DOHH2 (cell line): ENCODE results near the gene GTF2F2.

Experiments used
- H3F3A ChIP-seq: fragments of 200-600 bp; sonication (generic), shearing (Covaris generic); 2 replicates; pipeline ENCODE4 v1.6.0; 2016; ENCODE audit warnings: antibody characterized with exemption, mild to moderate bottlenecking; ENCODE audit not compliant: control insufficient read depth, insufficient read depth
- H3K27ac ChIP-seq: fragments of 200-600 bp; sonication (generic); 2 replicates; pipeline ENCODE4 v1.5.1; 2014; ENCODE audit warnings: low read depth, mild to moderate bottlenecking, low read length, moderate library complexity
- H3K27me3 ChIP-seq: fragments of 200-600 bp; sonication (generic); 2 replicates; pipeline ENCODE4 v1.6.1; 2014; ENCODE audit warnings: mild to moderate bottlenecking, low read length, mixed read lengths; ENCODE audit not compliant: control insufficient read depth
- H3K36me3 ChIP-seq: fragments of 200-600 bp; sonication (generic); 2 replicates; pipeline ENCODE4 v1.6.1; 2014; ENCODE audit warnings: mild to moderate bottlenecking, low read length, moderate library complexity, mixed read lengths; ENCODE audit not compliant: control insufficient read depth
- H3K4me1 ChIP-seq: fragments of 200-600 bp; sonication (generic); 2 replicates; pipeline ENCODE4 v1.6.1; 2014; ENCODE audit warnings: mild to moderate bottlenecking, low read length, mixed read lengths; ENCODE audit not compliant: control insufficient read depth
- H3K4me2 ChIP-seq: fragments of 200-600 bp; sonication (generic); 2 replicates; pipeline ENCODE4 v1.6.0; 2014; ENCODE audit warnings: mild to moderate bottlenecking, low read length, moderate library complexity
- H3K4me3 ChIP-seq: fragments of 200-600 bp; sonication (generic); 2 replicates; pipeline ENCODE4 v1.5.1; 2014; ENCODE audit warnings: mild to moderate bottlenecking, low read length, mixed read lengths
- H3K79me2 ChIP-seq: fragments of 200-600 bp; sonication (generic); 2 replicates; pipeline ENCODE4 v1.6.1; 2014; ENCODE audit warnings: mild to moderate bottlenecking, low read length, mixed read lengths; ENCODE audit not compliant: control insufficient read depth
- H3K9me2 ChIP-seq: fragments of 200-600 bp; sonication (generic); replicated peaks from 2 replicates; pipeline ENCODE4 v1.6.1; 2014; ENCODE audit warnings: mild to moderate bottlenecking, low read length, mixed read lengths; ENCODE audit not compliant: control insufficient read depth
- H3K9me3 ChIP-seq: fragments of 200-600 bp; sonication (generic); 2 replicates; pipeline ENCODE4 v1.6.1; 2014; ENCODE audit warnings: antibody characterized with exemption, low read length, mixed read lengths; ENCODE audit not compliant: control insufficient read depth, insufficient read depth
- H4K20me1 ChIP-seq: fragments of 200-600 bp; sonication (generic); 2 replicates; pipeline ENCODE4 v1.6.0; 2014; ENCODE audit warnings: low read depth, mild to moderate bottlenecking, antibody characterized with exemption, low read length, moderate library complexity; ENCODE audit not compliant: control insufficient read depth, insufficient read depth
- EZH2phosphoT487 ChIP-seq: fragments of 200-600 bp; sonication (generic); IDR thresholded peaks from 2 replicates; pipeline ENCODE4 v1.6.1; 2017; ENCODE audit warnings: borderline replicate concordance, mild to moderate bottlenecking, antibody characterized with exemption, low read length, moderate library complexity, mixed read lengths
- TF ChIP-seq, protein P1 (sequence below): fragments of 200-600 bp; sonication (generic); IDR thresholded peaks from one replicate; pipeline ENCODE4 v1.5.1; 2014; ENCODE audit warnings: antibody characterized with exemption, mild to moderate bottlenecking, low read depth, low read length; ENCODE audit not compliant: poor library complexity, severe bottlenecking

Gene GTF2F2

DNA sequence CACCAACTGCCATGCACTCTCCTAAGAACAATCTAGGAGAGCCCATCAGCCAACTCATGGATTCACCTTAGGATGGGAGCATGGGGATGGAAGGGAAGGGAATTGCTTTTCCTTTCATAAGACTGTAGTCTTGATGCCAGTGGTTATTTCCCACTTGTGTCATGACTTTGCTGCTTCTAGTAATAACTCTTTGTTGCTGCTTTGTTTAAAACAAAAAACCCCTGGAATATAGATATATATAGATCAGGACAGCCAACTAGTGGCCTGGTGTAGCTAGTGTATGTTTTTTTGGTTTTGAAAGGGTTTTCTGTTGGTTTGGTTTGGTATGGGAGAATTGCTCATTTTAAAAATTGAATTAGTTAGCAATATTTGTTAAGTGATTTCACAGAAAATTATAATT is 119.8 kb downstream of the GTF2F2 start:
- Histone ChIP-seq H3K36me3 (no peaks in the 10 kb centered on the region), H3K9me3 (no peaks in the 10 kb centered on the region), H3K27me3 (no peaks in the 10 kb centered on the region), H3K79me2 (no peaks in the 10 kb centered on the region), H3F3A (no peaks in the 10 kb centered on the region), H4K20me1 (0 out of 2 replicates have a peak, but pooled peaks cover 3% of the 10 kb centered on the region), H3K4me1 (no peaks in the 10 kb centered on the region), H3K4me3 (no peak overlapping the region), H3K27ac (no peak overlapping the region), H3K9me2 (no peaks in the 10 kb centered on the region), H3K4me2 (no peak overlapping the region)
- TF ChIP-seq EZH2phosphoT487: no peak
- TF ChIP-seq, protein P1, sequence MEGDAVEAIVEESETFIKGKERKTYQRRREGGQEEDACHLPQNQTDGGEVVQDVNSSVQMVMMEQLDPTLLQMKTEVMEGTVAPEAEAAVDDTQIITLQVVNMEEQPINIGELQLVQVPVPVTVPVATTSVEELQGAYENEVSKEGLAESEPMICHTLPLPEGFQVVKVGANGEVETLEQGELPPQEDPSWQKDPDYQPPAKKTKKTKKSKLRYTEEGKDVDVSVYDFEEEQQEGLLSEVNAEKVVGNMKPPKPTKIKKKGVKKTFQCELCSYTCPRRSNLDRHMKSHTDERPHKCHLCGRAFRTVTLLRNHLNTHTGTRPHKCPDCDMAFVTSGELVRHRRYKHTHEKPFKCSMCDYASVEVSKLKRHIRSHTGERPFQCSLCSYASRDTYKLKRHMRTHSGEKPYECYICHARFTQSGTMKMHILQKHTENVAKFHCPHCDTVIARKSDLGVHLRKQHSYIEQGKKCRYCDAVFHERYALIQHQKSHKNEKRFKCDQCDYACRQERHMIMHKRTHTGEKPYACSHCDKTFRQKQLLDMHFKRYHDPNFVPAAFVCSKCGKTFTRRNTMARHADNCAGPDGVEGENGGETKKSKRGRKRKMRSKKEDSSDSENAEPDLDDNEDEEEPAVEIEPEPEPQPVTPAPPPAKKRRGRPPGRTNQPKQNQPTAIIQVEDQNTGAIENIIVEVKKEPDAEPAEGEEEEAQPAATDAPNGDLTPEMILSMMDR: no peak

DNA sequence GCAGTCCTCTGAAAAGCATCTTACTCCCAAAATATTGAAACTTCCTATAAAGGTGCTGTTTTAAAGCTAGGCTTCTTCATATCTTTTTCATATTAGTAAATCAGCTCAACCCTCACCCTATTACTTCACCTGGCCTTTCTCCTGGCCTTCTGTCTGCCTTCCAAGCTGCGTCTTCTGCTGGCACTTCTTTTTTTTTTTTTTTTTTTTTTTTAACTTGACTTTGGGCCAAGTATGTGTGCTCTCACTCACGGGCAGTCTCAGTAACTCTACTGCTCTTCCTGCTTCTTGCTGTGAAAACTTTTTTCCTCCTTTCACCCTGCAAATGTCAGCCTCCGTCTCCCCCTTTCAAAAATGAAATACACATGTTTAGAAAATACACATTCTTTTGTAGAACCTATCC is 121.8 kb downstream of the GTF2F2 start:
- no peak for TF ChIP-seq EZH2phosphoT487
- TF ChIP-seq, protein P1: no peak
- 0 out of 2 replicates have a peak, but pooled peaks cover 3% of the 10 kb centered on the region for H4K20me1 ChIP-seq
- H3K27me3 ChIP-seq: no peaks in the 10 kb centered on the region
- no peaks in the 10 kb centered on the region for H3F3A ChIP-seq
- H3K9me3 ChIP-seq: no peaks in the 10 kb centered on the region
- no peak overlapping the region for H3K4me3 ChIP-seq
- no peaks in the 10 kb centered on the region for H3K36me3 ChIP-seq
- no peaks in the 10 kb centered on the region for H3K79me2 ChIP-seq
- H3K9me2 ChIP-seq: no peaks in the 10 kb centered on the region
- H3K4me2 ChIP-seq: no peak overlapping the region
- no peak overlapping the region for H3K27ac ChIP-seq
- no peaks in the 10 kb centered on the region for H3K4me1 ChIP-seq

DNA sequence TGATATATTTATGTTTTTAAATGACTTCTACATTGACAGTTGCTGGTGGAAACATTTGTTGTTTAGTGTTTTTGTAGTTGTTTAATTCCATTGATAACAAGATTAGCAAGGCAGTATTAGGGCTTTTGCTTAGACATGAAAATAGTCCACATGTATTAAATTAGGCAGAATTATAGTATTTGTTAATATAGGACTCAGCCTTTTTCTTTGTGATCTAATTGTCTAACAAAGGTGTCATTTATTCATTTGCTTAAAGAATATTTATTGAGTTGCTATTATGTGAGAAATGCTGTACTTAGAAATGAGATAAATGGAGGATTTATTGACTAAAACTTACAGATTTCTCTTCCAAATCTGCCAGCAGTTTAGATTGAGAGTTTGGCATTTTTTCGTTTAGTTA is 122.2 kb downstream of the GTF2F2 start:
- Histone ChIP-seq H3K4me1 (no peaks in the 10 kb centered on the region), H3K9me3 (no peaks in the 10 kb centered on the region), H3K27me3 (no peaks in the 10 kb centered on the region), H3K4me2 (no peak overlapping the region), H3K9me2 (no peaks in the 10 kb centered on the region), H3F3A (no peaks in the 10 kb centered on the region), H3K79me2 (no peaks in the 10 kb centered on the region), H3K4me3 (no peak overlapping the region), H4K20me1 (0 out of 2 replicates have a peak, but pooled peaks cover 3% of the 10 kb centered on the region), H3K36me3 (no peaks in the 10 kb centered on the region), H3K27ac (no peak overlapping the region)
- TF ChIP-seq, protein P1: no peak
- TF ChIP-seq EZH2phosphoT487: no peak
